AML-193 (cell line): ENCODE results near the gene TDP1.
A peak's percentile ranks its signal among the peaks of the same experiment; 100 is the strongest.

ENCODE experiments used
- DNase-seq, 2 experiments: peaks; one replicate each; lab custom pipeline; 2025; lab: John Stamatoyannopoulos, UW

The TDP1 gene

DNA sequence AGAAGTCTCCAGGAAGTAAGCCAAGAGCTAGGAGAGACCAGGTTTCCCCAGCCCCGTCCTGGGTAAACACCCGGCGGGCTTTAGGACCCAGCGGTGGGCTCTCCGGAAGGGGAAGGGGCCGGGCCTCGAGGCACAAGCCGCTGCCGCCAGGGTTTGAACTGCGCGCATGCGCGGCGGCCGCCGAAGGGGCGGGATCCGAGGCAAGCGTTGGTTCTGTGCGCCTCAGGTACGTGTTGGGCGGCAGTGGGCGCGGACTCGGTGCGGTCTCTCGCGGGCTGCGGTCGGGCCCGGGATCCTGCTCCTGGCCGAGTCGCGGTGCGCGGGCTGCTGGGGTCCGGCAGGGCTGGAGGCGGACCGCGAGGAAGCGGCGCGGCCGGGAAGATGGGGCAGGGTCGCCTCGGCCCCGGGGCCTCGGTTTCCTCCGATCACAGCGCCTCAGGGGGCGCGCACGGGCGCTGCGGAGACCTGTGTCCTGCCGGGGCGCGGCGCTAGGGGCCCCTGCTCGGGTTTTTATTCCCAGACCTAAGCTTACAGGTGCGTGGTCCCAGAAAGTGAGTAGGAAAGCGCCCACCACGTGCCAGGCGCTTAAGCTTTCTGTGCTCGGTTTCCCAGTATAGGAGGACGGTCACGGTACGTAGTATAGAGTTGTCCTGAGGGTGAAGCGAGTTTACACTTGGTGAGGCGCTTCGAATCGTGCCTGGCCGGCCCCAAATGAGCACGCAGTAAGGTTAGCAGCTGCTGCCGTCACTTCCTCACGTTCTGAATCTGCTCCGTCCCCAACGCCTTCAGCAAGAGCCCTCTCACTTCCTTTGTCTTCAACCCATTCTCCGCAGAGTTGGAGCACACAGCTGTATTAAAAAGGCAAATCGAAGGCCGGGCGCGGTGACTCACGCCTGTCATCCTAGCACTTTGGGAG lies at the start of gene TDP1:
Gene TDP1, plus strand, starts transcription at position 183 of the 916 bp plus-strand sequence. CDS start 7,188 bp downstream, outside the sequence.
- peak; percentile 87 to 91 for DNase-seq

DNA sequence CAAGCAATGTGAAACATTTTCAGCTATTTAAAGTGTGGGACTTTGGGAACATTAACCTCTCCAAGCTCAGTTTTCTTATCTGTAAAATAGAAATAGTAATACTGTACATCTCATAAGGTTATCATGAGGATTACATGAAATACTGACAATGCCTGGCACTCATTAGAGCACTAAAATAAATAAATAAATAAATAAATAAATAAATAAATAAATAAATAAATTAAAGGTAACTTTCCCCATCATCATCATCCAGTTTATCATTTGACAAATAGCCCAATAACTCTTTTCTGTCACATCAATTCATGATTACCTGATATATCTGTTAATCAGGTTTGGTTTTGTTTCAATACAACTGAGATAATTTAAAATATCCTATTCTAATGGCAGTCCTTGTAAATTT lies 49.7 kb upstream of the TDP1 start:
- DNase-seq, result no peak

DNA sequence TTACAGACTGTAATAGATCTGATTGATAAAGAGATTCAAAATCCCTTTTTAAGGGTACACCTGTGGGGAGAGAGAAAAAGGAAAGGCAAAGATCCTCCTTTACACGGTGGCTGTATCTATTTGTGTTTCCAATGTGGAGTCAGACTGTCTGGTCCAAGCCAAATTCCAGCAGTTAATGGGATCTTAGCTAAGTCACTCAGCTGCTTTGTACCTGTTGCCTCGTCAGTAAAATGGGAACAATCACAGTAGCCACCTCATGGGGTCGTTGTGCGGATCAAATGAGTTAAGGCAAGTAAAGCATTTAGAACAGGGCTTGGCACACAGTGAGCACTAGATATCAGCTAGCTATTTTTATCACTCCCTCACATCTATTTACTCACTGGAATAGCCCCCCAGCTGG lies 48.1 kb upstream of the TDP1 start:
- no peak for DNase-seq

DNA sequence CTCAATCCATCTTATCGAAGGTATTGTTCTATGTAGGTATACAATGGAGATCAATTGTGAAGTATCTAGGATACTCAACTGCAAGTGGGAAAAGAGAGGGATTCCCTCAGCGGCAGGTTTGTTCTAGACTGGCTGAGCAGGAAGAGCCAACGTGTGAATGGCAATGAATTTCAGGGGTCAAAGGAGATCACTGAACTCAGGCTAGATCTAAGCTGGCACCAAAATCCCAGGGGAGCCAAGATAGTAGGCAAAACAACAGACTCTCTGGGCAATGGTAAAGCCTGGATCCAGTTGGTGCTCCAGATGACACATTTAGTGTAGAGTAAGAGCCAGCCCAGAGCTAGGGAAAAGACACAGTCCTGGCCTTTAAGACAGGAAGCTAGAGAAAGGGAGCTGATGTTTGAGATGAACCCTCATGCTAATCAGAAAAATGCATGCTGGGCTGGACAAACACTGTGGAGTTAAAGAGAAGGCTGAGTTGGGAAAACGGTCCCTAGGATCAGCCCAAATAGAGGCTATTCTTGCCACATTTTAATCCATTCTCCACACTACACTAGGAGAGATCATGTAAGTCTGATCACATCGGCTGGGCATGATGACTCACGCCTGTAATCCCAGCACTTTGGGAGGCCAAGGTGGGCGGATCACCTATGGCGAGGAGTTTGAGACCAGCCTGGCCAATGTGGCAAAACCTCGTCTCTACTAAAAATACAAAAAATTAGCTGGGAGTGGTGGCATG lies 46.8 kb upstream of the TDP1 start:
- DNase-seq, result no peak

DNA sequence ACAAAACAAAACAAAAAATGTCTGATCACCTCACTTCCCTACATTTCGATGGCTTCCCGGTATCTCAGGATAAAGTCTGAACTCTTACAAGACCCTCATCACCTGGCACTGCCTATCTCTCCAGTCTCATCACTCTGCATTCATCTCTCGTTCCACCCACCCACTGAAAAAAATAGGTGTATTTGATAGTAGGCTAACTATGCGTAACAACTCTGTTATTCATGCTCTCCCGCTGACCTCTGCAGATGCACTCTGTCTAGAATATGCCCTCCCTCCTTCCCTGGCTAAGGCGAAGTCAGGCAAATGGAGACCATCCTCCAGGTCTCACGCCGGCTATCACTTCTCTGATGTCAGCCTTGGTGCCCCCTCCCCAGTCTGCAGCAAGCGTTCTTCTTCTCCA lies 46.1 kb upstream of the TDP1 start:
- DNase-seq, result no peak

DNA sequence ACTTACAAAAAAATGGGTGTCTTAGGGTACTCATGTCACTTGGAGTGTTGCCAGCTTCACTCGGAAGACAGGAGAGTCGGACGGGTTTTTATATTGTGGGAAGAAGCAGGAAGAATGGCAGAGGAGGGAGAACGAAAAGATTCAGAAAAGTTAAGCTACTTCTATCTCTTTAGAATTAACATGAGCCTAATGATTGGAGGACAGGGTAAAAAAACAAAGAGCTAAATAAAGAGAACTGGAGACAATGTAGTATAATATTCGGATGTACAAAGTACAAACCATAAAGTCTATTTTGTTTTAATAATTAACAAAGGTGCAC lies 45.1 kb upstream of the TDP1 start:
- no peak for DNase-seq

DNA sequence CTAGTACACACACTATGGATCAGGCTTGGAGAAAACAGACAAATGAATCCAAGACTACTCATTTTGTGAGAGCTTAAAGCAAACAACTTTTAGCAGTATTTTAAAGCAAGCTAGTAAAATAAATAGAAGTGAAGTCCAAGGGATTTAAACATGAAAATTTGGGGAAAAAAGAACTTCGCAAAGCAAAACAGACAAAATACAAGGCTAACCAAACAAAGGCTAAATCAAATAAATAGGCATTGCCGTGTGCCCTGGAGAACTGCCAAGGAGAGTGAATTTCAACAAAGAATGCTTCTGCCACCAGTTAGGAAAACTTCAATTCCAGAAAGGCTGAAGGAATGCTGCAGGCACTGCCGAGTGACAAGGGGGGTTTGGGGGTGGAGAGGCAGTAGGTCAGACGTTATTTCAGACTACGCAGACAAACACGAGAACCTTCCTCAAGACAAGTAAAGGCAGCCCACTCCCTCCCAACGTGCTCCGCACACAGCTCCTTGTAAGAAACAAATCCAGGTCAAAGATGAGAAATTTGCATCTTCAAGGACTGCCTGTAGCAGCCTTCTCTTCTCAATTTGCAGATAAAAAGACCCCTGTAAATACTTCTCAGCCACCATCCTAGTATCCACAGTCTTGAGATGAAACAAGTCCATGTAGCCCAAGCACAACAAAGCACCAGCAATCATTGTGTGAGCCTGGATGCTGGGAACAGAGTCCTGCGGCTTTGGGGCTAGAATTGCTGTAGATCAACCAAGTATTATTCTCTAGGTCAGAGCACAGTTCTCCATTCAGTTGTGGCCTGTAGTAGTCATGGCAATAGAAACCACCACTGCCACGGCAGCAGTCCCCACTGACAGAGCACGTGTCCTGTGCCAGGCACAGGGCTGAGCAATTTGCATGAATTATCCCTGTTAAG lies 44.5 kb upstream of the TDP1 start:
- no peak for DNase-seq

DNA sequence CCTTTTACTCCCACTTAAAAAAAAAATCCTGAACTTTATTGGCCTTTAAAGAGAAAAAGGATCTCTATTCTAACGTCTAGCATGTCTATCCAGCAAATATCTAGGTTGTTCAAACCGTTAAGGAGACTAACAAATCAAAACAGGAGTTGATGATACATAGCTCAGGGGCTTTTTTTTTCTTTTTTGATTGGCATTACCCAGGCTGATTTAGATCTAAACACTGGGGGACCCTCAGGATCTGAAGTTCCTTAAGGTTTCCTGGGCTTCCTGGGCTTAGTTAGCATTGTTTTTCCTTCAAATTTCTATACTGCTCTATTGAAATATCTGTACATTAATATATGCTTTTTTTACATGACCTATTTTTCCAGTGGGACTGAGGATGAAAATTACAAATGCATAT lies 43.5 kb upstream of the TDP1 start:
- DNase-seq, result no peak

DNA sequence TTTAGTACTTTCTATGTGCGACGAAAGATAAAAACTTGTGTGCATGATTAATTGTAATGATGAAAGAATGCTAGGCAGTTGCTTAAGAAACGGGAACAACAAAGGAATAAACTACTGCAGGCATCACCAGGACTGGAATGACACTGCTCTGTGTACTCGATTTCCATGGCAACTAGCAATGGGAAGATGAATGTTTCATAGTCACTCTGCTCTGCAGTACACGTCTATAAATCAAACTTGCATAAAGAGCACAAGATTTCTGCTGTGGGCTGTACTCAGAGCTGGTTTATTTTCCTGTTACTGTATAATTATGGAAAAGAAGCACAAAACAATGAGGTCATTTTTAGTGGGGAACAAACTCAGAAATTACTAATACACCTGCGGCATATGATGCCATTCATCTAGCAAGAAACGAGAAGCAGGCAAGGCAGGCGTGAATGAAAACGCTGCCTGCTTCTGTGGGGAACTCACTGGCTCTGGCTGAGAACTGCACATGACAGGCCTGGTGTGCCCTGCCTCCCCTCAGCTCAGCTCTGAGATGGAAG lies 43.0 kb upstream of the TDP1 start:
- DNase-seq, result no peak

DNA sequence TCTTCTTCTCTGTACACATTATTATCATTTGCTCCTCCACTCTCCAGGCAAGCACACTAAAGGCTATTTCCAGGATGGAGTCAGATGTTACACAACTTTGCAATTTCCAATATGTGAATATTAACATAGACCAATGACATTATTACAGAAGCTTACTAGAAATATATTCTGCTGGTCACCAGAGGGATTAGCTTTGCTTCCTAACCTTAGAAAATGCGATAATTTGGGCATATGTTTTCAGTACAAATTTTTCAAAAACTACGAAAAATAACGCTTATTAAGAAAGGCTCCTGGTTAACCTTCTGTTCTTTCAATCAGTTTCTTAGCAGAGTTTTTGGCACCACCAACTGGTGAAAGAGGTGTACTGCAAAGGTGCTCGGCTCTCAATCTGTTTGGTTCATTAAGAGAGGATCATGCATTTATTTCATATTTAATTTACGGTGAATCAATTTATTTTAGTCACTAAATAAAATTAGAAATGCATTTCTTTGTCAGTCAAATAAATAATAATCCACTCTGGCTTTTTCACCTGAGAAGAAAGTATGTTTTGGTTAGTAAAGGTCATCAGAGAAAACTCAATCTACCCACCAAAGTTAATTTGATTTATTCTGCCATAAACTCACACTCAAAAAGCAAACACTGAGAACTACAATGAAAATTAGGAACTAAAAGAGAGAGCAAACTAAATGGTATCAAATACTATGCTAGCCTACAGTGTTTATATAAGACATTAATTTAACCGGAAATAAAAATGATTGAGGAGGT lies 40.4 kb upstream of the TDP1 start:
- DNase-seq, result peak; percentile 50 to 63

DNA sequence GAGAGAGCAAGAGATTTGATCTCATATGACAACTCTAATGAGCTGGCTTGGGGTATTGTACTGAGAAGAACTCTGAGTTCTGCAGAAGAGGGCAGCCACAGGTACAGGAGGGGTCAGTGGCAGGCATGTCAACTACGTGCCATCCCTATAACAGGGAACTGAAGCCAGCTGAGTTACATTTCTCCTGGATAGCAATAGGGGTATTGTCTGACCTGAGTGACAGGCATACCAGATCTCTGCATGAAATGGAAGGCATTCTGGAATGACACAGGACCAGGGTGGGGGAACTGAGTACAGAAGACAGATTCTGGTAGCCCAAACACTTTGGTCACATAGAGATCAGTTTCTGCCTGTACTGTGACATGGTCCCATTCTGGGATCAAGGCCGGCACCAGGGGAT lies 37.0 kb upstream of the TDP1 start:
- DNase-seq, result no peak

DNA sequence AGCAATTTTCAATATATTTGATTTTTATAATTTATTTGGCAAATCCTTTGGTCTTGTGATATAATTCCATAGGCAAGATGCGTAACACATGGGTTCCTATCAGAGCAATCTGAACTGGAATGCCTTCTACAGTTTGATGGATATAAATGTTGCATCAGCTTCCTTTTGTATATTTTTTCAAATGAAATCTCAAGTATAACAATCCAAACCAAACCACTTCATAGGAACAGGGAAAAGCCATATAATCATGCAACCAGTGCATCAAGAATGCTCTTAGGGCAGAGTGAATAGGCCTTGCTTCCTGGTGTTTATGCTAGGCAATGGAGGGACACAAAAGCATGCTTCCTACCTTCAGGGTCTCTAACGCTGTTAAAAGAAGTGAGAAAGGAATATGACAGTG lies 35.7 kb upstream of the TDP1 start:
- no peak for DNase-seq

DNA sequence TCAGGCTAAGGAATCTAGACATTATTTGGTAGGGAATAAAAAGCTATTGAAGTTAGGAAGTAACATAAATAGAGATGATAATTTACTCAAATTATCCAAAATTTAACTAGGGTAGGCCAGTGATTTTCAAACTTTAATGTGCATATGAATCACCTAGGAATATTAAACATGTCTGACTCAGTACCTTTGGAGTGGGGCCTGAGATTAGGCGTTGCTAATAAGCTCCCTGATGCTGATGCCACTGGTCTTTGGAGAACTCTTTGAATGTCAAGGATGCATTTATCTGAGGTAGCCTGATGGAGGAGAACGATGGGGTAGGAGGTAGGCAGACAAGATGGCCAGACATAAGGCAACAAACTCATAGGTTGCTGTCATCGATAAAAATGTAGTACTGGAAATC lies 34.4 kb upstream of the TDP1 start:
- no peak for DNase-seq

DNA sequence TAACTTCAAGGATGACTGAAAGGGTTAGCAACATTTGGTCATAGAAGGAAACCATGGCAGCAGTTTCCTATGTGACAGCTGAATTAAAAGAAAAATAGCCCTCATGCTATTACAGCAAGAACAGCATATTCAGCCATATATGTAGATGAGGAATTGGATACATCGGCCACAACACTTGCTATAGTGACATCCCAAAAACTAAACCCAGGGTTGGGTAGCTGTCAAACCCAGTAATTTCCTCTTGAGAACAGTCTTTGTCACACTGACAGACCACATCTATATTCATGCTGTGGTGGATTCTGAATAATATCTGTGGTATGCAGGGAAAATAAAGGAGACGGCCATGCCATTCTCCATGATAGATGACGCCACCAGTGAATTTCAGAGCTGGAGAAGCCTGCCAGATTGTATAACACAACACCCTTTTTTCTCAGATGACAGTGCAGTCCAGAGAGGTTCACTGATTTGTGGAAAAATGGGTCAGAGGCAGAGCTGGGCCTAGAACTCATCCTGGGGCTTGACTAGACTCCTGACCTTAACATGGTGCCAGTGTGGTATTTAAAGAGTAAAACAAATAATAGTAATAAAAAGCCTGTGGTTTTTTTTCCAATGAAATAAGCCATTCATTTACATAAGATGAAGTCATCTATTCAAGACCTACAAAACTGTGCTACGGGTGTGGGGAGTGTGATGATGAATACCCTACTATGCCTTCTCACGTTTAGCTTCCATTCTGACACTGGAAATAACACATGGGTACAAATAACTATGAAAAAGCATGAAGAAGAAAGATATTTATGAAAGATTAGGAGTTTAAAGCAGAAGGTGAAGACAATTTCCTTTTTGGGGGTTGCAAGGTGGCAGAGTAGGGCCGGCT lies 33.5 kb upstream of the TDP1 start:
- DNase-seq, result no peak

DNA sequence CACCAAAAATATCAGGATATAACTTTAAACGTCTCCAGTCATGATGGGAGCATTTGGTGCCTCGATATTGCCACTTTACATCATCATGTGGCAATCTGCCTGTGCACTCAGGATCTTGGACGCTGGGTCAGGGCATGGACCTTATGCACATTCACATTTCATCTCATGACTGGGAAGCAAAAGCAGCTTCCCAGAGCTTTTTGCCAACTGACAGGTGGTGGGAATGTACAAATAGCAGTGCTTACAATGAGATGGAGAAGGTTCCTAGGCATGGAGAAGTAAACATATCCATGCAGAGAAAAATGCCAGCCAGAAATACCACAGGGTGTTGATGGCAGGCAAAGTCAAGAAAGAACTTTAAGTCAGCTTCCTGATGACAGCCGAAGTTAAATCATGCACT lies 31.5 kb upstream of the TDP1 start:
- DNase-seq, result no peak

DNA sequence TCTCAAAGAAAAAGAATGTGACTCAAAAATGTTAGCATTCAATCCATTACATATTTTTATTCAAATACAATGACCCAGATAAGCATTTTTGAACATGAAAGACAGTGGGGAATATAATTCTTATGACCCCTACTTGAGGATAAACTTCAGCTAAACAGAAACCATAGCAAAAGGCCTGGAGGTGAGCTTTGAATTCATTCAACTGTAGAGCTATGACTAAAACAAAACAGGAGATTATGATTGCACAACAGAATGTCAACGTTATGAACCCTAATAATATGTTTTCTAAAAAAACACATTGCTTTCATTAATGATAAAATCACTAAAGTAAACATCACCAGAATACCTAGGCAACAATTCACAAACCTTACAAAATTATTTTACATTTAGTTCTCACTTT lies 29.0 kb upstream of the TDP1 start:
- DNase-seq, result no peak

DNA sequence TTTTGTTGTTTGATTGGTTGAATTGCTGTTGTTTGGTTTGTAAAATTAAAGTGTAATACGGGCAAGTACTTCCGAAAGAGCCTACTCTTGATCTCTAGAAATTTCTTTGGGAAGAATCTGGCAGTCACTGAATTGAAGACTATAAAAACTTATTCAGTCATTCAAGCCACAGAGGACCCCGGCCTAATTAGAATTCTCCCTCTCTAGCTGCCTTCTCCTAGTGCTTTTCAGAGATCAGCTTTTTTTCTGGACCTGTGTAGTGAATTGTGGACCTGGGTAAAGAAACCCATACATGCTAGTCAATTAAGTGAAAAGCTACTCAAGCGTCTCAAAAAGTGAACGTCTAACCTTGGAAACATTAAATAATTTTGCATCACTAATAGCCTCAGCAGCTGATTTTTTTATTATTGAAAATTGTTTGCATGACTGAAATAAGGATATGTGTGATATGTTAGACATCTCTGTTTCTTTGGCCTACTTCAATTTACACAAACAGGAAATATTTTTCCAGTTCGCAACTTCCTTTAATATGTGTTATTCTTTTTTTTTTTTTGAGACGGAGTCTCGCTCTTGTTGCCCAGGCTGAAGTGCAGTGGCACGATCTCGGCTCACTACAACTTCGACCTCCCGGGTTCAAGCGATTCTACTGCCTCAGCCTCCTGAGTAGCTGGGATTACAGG lies 28.4 kb upstream of the TDP1 start:
- DNase-seq, result no peak

DNA sequence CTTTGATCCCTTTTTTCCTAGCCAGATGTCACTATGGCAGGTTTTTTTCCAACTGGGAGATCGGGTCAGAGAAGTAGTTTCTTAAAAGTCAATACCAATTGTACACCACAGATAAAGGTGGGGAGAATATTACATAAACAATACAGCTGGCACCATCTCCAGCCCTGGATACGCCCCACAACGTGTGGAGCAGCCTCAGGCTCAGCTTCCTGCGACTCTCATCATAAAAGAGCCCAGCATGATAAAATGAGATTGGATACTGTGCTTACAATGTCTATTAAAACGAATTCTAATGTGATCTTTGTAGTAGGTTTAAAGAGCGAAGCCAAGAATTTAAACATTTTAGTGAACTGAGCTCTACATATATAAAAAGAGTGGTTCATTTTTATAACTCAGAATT lies 22.7 kb upstream of the TDP1 start:
- DNase-seq, result no peak

DNA sequence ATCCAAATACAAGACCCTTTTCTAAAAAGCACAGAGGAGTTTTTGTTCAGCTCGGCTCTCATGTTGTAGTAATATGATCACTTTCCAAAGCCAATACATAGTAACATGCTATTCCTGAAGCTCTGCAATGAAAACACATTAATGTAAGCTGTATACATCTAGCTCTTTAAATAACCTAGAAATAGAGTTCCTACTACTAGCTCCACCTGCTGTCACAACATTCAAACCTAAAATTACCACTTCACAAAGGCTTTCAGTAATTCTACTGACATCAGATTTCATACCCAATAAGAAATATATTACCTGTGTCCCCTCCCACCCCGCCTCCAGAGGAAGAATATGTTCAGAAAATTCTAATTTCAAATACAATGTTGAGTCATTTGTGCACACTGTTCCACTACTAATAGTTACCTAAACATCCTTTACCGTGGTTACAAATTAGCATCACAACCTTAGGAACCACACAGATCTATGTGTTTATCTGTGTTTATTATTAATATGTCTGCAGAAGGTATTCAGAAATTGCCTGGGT lies 19.0 kb upstream of the TDP1 start:
- DNase-seq, result peak in 1 of 2 experiments; percentile 9
